HCT116 (cell line): ENCODE measurements around the gene RAB38. TPM values are rescaled to one million over a fixed set of nuclear protein-coding genes. Genes with fewer than 3 reads are reported as not detected.

Experiments
- ATAC-seq: fragments of 200-7000 bp; cut with Tn5 transposase; 2 replicates; pipeline ENCODE4 v1.9.1; 2020; ENCODE audit warnings: mild to moderate bottlenecking, moderate library complexity
- BruUV-seq: library from RNA; stranded (reverse); fragments of 400-500 nt; replicated peaks from 2 replicates; lab custom pipeline; 2021; lab: Mats Ljungman, UMichigan
- CTCF ChIA-PET: fragments of 300-600 bp; sonication (Branson Sonifier 250); formaldehyde crosslinking; loops from one replicate; lab custom pipeline; 2021; ENCODE audit warnings: antibody characterized with exemption; lab: Charles Lee
- POLR2A ChIA-PET: fragments of 300-600, 350-600 bp; sonication (Branson Sonifier 250); formaldehyde crosslinking; loops from one replicate; lab custom pipeline; 2021; ENCODE audit warnings: antibody characterized with exemption; lab: Charles Lee
- RAD21 ChIA-PET, 2 experiments: fragments of 300-600 bp; sonication (Branson Sonifier 250); formaldehyde crosslinking; loops; one replicate each; lab custom pipeline; 2023; ENCODE audit warnings: low total read pairs in 2 of 2; ENCODE audit not compliant: uncharacterized antibody in 2 of 2, unreplicated experiment in 2 of 2, low non-redundant PET in 1 of 2; lab: Charles Lee
- DNase-seq: peaks from one replicate; pipeline ENCODE4 v3.0.0-alpha.2; 2010; ENCODE audit warnings: low read depth, low spot score
- H2AFZ ChIP-seq: fragments of 200-600 bp; shearing (Covaris generic), sonication (generic); 2 replicates; pipeline ENCODE4 v1.6.1; 2017; ENCODE audit warnings: low read depth, mixed run types, mixed read lengths, antibody characterized with exemption, low read length; ENCODE audit not compliant: poor library complexity, severe bottlenecking
- H3K27ac ChIP-seq: 2 replicates; pipeline ENCODE4 v1.5.1; 2012; ENCODE audit warnings: low read depth, low read length
- H3K27me3 ChIP-seq: fragments of 200-600 bp; sonication (generic); 2 replicates; pipeline ENCODE4 v1.6.1; 2016; ENCODE audit warnings: mixed run types, low read length, mixed read lengths; ENCODE audit not compliant: insufficient read depth
- H3K36me3 ChIP-seq, 2 experiments: fragments of 200-500 bp in 1 of 2; fragments of 200-600 bp in 1 of 2; sonication (Bioruptor generic) in 1 of 2; sonication (generic) in 1 of 2; 2 replicates each; pipeline versions ENCODE4 v1.5.1 to v1.6.1; 2014 to 2016; ENCODE audit warnings: low read length in 2 of 2, inconsistent platforms in 1 of 2, mixed read lengths in 1 of 2, mixed run types in 1 of 2; ENCODE audit not compliant: insufficient read depth in 2 of 2, control insufficient read depth in 1 of 2
- H3K4me1 ChIP-seq, 2 experiments: fragments of 200-600 bp in 1 of 2; sonication (generic) in 1 of 2; 2 replicates each; pipeline versions ENCODE4 v1.5.1 to v1.6.1; 2012 to 2017; ENCODE audit warnings: low read length in 2 of 2, inconsistent platforms in 1 of 2, mild to moderate bottlenecking in 1 of 2, mixed read lengths in 1 of 2, mixed run types in 1 of 2, moderate library complexity in 1 of 2; ENCODE audit not compliant: insufficient read depth in 2 of 2, control insufficient read depth in 1 of 2
- H3K4me2 ChIP-seq: fragments of 200-600 bp; sonication (generic); 2 replicates; pipeline ENCODE4 v1.6.1; 2017; ENCODE audit warnings: mixed run types, low read length, mixed read lengths
- H3K4me3 ChIP-seq, 2 experiments: fragments of 200-600 bp in 1 of 2; sonication (generic) in 1 of 2; replicated peaks in 1 of 2; 2 replicates each; pipeline ENCODE4 v1.5.1; 2011 to 2016; ENCODE audit warnings: low read length in 2 of 2, control low read depth in 1 of 2, low read depth in 1 of 2, mild to moderate bottlenecking in 1 of 2, mixed read lengths in 1 of 2, mixed run types in 1 of 2
- H3K79me2 ChIP-seq: fragments of 200-600 bp; sonication (generic); 2 replicates; pipeline ENCODE4 v1.6.1; 2017; ENCODE audit warnings: mild to moderate bottlenecking, mixed run types, low read length, moderate library complexity, mixed read lengths; ENCODE audit not compliant: insufficient read depth
- H3K9ac ChIP-seq: fragments of 200-600 bp; sonication (generic); 2 replicates; pipeline ENCODE4 v1.6.1; 2016; ENCODE audit warnings: low read length, mixed read lengths
- H3K9me2 ChIP-seq: fragments of 200-600 bp; sonication (generic), shearing (Covaris generic); 2 replicates; pipeline ENCODE4 v1.6.1; 2017; ENCODE audit warnings: mixed run types, mild to moderate bottlenecking, moderate library complexity; ENCODE audit not compliant: insufficient read depth
- H3K9me3 ChIP-seq, 2 experiments: fragments of 200-500 bp in 1 of 2; fragments of 200-600 bp in 1 of 2; sonication (Bioruptor generic) in 1 of 2; sonication (generic) in 1 of 2; 2 replicates each; pipeline ENCODE4 v1.6.1; 2014 to 2017; ENCODE audit warnings: low read length in 2 of 2, mixed read lengths in 2 of 2, inconsistent platforms in 1 of 2, low read depth in 1 of 2, mild to moderate bottlenecking in 1 of 2, mixed run types in 1 of 2, moderate library complexity in 1 of 2; ENCODE audit not compliant: control insufficient read depth in 1 of 2, insufficient read depth in 1 of 2
- H4K20me1 ChIP-seq: fragments of 200-600 bp; sonication (generic), shearing (Covaris generic); 2 replicates; pipeline ENCODE4 v1.6.1; 2017; ENCODE audit warnings: mixed run types, mild to moderate bottlenecking, moderate library complexity; ENCODE audit not compliant: insufficient read depth
- ATF3 ChIP-seq: IDR thresholded peaks from 2 replicates; pipeline ENCODE4 v1.6.1; 2012
- CBX3 ChIP-seq: IDR thresholded peaks from 2 replicates; pipeline ENCODE4 v1.6.1; 2012; ENCODE audit warnings: low read depth
- CEBPB ChIP-seq: IDR thresholded peaks from 2 replicates; pipeline ENCODE4 v1.6.1; 2012; ENCODE audit warnings: low read depth
- CTCF ChIP-seq, 3 experiments: fragments of 200-600 bp in 1 of 3; sonication (generic) in 1 of 3; IDR thresholded peaks in 2 of 3; conservative IDR thresholded peaks in 1 of 3; 2 replicates each; pipeline ENCODE4 v1.5.1; 2012 to 2017; ENCODE audit warnings: low read depth in 2 of 3, low read length in 2 of 3, antibody characterized with exemption in 1 of 3, borderline replicate concordance in 1 of 3, control low read depth in 1 of 3, mild to moderate bottlenecking in 1 of 3, mixed read lengths in 1 of 3, mixed run types in 1 of 3, moderate library complexity in 1 of 3; ENCODE audit not compliant: insufficient read depth in 1 of 3
- POLR2A ChIP-seq: IDR thresholded peaks from 2 replicates; pipeline ENCODE4 v1.7.0; 2011; ENCODE audit warnings: borderline replicate concordance; ENCODE audit not compliant: insufficient read depth, insufficient read length; ENCODE audit errors: extremely low read depth
- SIN3A ChIP-seq: IDR thresholded peaks from 2 replicates; pipeline ENCODE4 v1.6.1; 2012; ENCODE audit warnings: low read depth
- ZBTB33 ChIP-seq: IDR thresholded peaks from 2 replicates; pipeline ENCODE4 v1.6.1; 2011; ENCODE audit warnings: mild to moderate bottlenecking, low read length, moderate library complexity; ENCODE audit not compliant: insufficient replicate concordance; ENCODE audit errors: extremely low read depth
- ZNF274 ChIP-seq: fragments of 200-500 bp; sonication (Bioruptor generic); IDR thresholded peaks from 2 replicates; pipeline ENCODE4 v1.6.1; 2014; ENCODE audit warnings: mild to moderate bottlenecking, low read depth, low read length, inconsistent platforms
- intact Hi-C: fragments of 100-400 bp; cut with micrococcal nuclease; formaldehyde crosslinking; loops from 2 replicates; pipeline ENCODE4 v1.10.0; 2022
- total RNA-seq: library from RNA; stranded (reverse); gene quantifications from one replicate; pipeline ENCODE4 v1.2.1, GENCODE V29; 2021; ENCODE audit not compliant: unreplicated experiment

The RAB38 gene
- total RNA-seq, 1 experiment from 2014 or later, result 15.1 TPM

- TF ChIP-seq CTCF (IDR thresholded peaks at IDR 0.05 in 2 of 3, conservative IDR thresholded peaks at IDR 0.05 in 1 of 3; ENCODE audit: borderline replicate concordance in 1 of 3, insufficient read depth in 1 of 3, low read depth in 2 of 3, low read length in 2 of 3) (no peak), POLR2A (no peak), ZBTB33 (no peak)
Observed at GRCh38 chr11:88179141-88179540, 3.9 kb upstream of the RAB38 start (continued).

GRCh38 chr11:88178191-88178590, 2.9 kb upstream of the RAB38 start:
- H3K27ac ChIP-seq, result no peak overlapping the region
- POLR2A ChIA-PET, result no interaction called here
- CTCF ChIA-PET, result no interaction called here

More at GRCh38 chr11:88178191-88178590, 2.9 kb upstream of the RAB38 start:
- intact Hi-C loops, result no loop called here
- H3K27me3 ChIP-seq, result no peaks in the 10 kb centered on the region
- no peak overlapping the region for H3K4me3 ChIP-seq
- no peaks in the 10 kb centered on the region for H3K9me2 ChIP-seq
- H3K36me3 ChIP-seq, result no peaks in the 10 kb centered on the region
- H3K79me2 ChIP-seq, result no peaks in the 10 kb centered on the region
- DNase-seq (no peak), ATAC-seq (no peak)
- H3K4me2 ChIP-seq, result no peak overlapping the region
- RAD21 ChIA-PET, result interaction anchor here in 1 of 2 experiments (0.6 kb wide), 1 partner anchor 14 kb away, joined by 5 read pairs; no protein-coding TSS in a partner anchor
- H2AFZ ChIP-seq, result no peak overlapping the region
- TF ChIP-seq CBX3 (no peak), SIN3A (no peak), ATF3 (no peak), ZNF274 (no peak), CEBPB (no peak)
- no peak overlapping the region for H3K9ac ChIP-seq
- BruUV-seq, result no TSS peak
- H3K9me3 ChIP-seq, result no peaks in the 10 kb centered on the region
- H4K20me1 ChIP-seq, result no peaks in the 10 kb centered on the region
- H3K4me1 ChIP-seq, result peaks cover 0 to 33% of the 10 kb centered on the region in 2 experiments; a peak in 3 of 4 replicates
